Esophagus (tissue), 2 donors: ENCODE measurements around the gene HAUS5. TPM values are rescaled to one million over a fixed set of nuclear protein-coding genes. Genes with fewer than 3 reads are reported as not detected.
A peak's percentile ranks its signal among the peaks of the same experiment; 100 is the strongest.

Experiments
- H3K27ac ChIP-seq, 2 donors: one replicate each; pipeline ENCODE4 v1.5.1; 2013; ENCODE audit warnings: low read depth in 2 of 2, mild to moderate bottlenecking in 2 of 2, inconsistent platforms in 1 of 2, low read length in 1 of 2, moderate library complexity in 1 of 2
- H3K27me3 ChIP-seq, 2 donors: one replicate each; pipeline ENCODE4 v1.6.1; 2013; ENCODE audit warnings: low read length in 2 of 2, control low read depth in 1 of 2, mild to moderate bottlenecking in 1 of 2; ENCODE audit not compliant: insufficient read depth in 2 of 2, control insufficient read depth in 1 of 2
- H3K36me3 ChIP-seq, 2 donors: one replicate each; pipeline ENCODE4 v1.6.1; 2013; ENCODE audit warnings: low read length in 1 of 2; ENCODE audit not compliant: control insufficient read depth in 2 of 2, insufficient read depth in 2 of 2
- H3K4me1 ChIP-seq, 2 donors: one replicate each; pipeline ENCODE4 v1.6.1; 2013; ENCODE audit warnings: low read length in 1 of 2; ENCODE audit not compliant: control insufficient read depth in 2 of 2, insufficient read depth in 2 of 2
- H3K4me3 ChIP-seq, 2 donors: one replicate each; pipeline ENCODE4 v1.5.1; 2013; ENCODE audit warnings: low read length in 2 of 2, mild to moderate bottlenecking in 2 of 2, low read depth in 1 of 2, moderate library complexity in 1 of 2
- H3K9me3 ChIP-seq, 2 donors: one replicate each; pipeline ENCODE4 v1.6.1; 2013; ENCODE audit warnings: mild to moderate bottlenecking in 2 of 2, low read depth in 1 of 2, low read length in 1 of 2, moderate library complexity in 1 of 2; ENCODE audit not compliant: control insufficient read depth in 2 of 2, insufficient read depth in 1 of 2
- WGBS, 2 donors: extraction: QIAGEN DNeasy Blood & Tissue Kit; methylation state at CpG; one replicate each; pipeline ENCODE4 v1.1.7; 2013; 5-methylcytosine and 5-hydroxymethylcytosine counted together
- polyA plus RNA-seq, 2 donors: library from polyadenylated mRNA; stranded (reverse); fragments of 200-250 nt; gene quantifications; one replicate each; pipeline ENCODE4 v1.2.3, GENCODE V29; 2013
- donor health status: healthy with polysubstance abuse.
- donor health status: Bipolar disorder and iron deficiency.

Gene HAUS5
- polyA plus RNA-seq, 2 donors: 10.1 to 24.1 TPM

GRCh38 chr19:35620001-35620400, 7.5 kb downstream of the HAUS5 start:
- H3K4me3 ChIP-seq: no peak overlapping the region
- no peaks in the 10 kb centered on the region for H3K27me3 ChIP-seq
- H3K9me3 ChIP-seq: no peaks in the 10 kb centered on the region
- no peaks in the 10 kb centered on the region for H3K4me1 ChIP-seq
- peaks cover 0 to 14% of the 10 kb centered on the region in 2 donors for H3K36me3 ChIP-seq
- H3K27ac ChIP-seq: no peak overlapping the region
- 91 to 94% methylated on average over 17 of the region's 17 CpGs for WGBS, 2 donors

DNA sequence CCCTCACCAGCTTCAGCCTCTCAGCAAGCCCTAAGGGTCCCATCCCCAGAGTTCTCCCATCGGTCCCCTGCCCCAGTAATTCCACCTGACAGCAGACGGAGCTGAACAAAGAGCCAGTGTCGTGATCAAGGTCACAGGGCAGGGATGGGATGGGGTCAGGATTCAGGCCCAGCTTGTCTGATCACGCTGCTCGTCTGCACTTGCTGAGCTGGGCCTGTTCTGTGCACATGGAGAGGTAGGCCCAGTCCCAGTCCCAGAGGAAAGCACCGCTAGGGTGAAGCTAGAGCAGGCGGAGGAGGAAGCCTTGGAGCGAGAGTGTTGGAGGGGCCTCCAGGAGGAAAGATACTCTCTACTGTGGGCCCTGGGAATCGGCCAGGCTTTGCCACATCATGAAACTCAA, 9.2 kb downstream of the HAUS5 start:
- no peaks in the 10 kb centered on the region for H3K27me3 ChIP-seq
- no peaks in the 10 kb centered on the region for H3K4me1 ChIP-seq
- H3K27ac ChIP-seq: no peak overlapping the region
- H3K4me3 ChIP-seq: no peak overlapping the region
- H3K36me3 ChIP-seq: peaks cover 0 to 12% of the 10 kb centered on the region in 2 donors
- no peaks in the 10 kb centered on the region for H3K9me3 ChIP-seq
- 94 to 95% methylated on average over 9 of the region's 9 CpGs for WGBS, 2 donors

DNA sequence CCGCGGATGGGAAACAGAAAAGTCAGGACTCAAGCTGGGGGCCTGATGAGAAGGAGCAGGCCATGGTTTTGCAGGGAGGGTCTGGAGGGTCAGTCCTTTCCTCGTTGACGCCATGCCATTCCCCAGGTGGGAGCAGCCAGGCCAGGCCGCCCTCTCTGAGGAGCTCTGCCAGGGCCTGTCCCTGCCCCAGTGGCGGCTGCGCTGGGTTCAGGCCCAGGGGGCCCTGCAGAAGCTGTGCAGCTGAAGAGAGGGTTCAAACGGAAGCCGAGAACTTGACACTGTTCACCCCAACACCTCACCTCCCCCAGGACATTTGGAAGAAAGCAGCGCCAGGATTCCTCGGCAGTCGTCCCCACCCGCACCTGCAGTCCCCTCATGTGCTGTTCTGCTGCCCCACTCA, 10.2 kb downstream of the HAUS5 start:
- no peaks in the 10 kb centered on the region for H3K27me3 ChIP-seq
- no peak overlapping the region for H3K27ac ChIP-seq
- H3K4me1 ChIP-seq: no peaks in the 10 kb centered on the region
- peaks cover 0 to 12% of the 10 kb centered on the region in 2 donors for H3K36me3 ChIP-seq
- no peak overlapping the region for H3K4me3 ChIP-seq
- 85 to 89% methylated on average over 12 to 13 of the region's 13 CpGs for WGBS, 2 donors
- no peaks in the 10 kb centered on the region for H3K9me3 ChIP-seq

GRCh38 chr19:35623327-35624010, 10.9 kb downstream of the HAUS5 start:
- no peaks in the 10 kb centered on the region for H3K27me3 ChIP-seq
- no peak overlapping the region for H3K27ac ChIP-seq
- WGBS, 2 donors: 86 to 92% methylated on average over 6 of the region's 6 CpGs
- H3K36me3 ChIP-seq: peaks cover 0 to 12% of the 10 kb centered on the region in 2 donors
- H3K4me1 ChIP-seq: no peaks in the 10 kb centered on the region
- H3K9me3 ChIP-seq: no peaks in the 10 kb centered on the region
- H3K4me3 ChIP-seq: no peak overlapping the region

DNA sequence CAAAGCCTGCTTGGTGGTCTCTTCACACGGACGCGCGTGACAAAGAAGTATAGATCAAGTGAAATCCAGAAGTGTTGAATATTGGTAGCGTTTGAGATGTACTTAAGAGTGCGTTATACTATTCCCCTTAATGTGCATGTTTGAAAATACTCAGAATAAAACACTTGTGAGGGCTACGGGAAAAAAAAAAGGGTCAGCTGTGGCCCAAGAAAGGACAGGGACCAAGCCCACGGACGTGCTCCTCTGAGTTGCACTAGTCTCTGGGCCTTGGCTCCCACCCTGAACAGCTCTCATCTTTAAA, 15.7 kb downstream of the HAUS5 start:
- H3K36me3 ChIP-seq: peaks cover 12 to 22% of the 10 kb centered on the region in 2 donors

GRCh38 chr19:35628565-35629331, 16.2 kb downstream of the HAUS5 start, which contains the start of gene RBM42:
RBM42 (plus strand) TSS chr19:35629036; CDS start chr19:35629154, 118 bp downstream.
- WGBS, 2 donors: 0% methylated on average over 56 of the region's 56 CpGs
- H3K4me3 ChIP-seq: peak within 1 kb of the TSS; percentile 84 to 97
- H3K9me3 ChIP-seq: no peaks in the 10 kb centered on the region
- H3K36me3 ChIP-seq: peaks cover 12 to 27% of the 10 kb centered on the region in 2 donors
- no peaks in the 10 kb centered on the region for H3K27me3 ChIP-seq
- peak within 1 kb of the TSS; percentile 97 to 98 for H3K27ac ChIP-seq
- peaks cover 2 to 4% of the 10 kb centered on the region in 2 donors for H3K4me1 ChIP-seq

More for the DNA sequence above, 15.7 kb downstream of the HAUS5 start:
- Histone ChIP-seq H3K27ac (peak overlapping the region; percentile 97 to 98), H3K4me3 (peak overlapping the region; percentile 84 to 97), H3K9me3 (no peaks in the 10 kb centered on the region), H3K27me3 (no peaks in the 10 kb centered on the region), H3K4me1 (peaks cover 2 to 4% of the 10 kb centered on the region in 2 donors)
- 10% methylated on average over 9 of the region's 9 CpGs for WGBS, 2 donors

DNA sequence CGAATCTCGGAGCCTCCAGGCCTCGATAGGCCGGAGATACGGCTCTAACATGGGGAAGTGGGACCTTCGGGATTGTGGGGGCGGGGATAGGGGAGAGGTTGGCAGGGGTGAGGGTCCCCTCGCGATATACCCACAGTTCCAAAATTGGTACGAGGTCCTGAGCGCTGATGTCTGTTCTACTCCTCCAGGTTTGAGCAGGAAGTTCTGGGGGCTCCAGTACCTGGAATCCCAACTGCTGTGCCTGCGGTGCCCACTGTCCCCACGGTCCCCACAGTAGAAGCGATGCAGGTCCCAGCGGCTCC, 16.7 kb downstream of the HAUS5 start:
- Histone ChIP-seq H3K27me3 (no peaks in the 10 kb centered on the region), H3K27ac (peak overlapping the region; percentile 63 to 89), H3K4me3 (peak overlapping the region; percentile 84 to 97), H3K36me3 (peaks cover 15 to 33% of the 10 kb centered on the region in 2 donors), H3K4me1 (peaks cover 2 to 4% of the 10 kb centered on the region in 2 donors), H3K9me3 (no peaks in the 10 kb centered on the region)
- WGBS, 2 donors: 6% methylated on average over 15 of the region's 15 CpGs

DNA sequence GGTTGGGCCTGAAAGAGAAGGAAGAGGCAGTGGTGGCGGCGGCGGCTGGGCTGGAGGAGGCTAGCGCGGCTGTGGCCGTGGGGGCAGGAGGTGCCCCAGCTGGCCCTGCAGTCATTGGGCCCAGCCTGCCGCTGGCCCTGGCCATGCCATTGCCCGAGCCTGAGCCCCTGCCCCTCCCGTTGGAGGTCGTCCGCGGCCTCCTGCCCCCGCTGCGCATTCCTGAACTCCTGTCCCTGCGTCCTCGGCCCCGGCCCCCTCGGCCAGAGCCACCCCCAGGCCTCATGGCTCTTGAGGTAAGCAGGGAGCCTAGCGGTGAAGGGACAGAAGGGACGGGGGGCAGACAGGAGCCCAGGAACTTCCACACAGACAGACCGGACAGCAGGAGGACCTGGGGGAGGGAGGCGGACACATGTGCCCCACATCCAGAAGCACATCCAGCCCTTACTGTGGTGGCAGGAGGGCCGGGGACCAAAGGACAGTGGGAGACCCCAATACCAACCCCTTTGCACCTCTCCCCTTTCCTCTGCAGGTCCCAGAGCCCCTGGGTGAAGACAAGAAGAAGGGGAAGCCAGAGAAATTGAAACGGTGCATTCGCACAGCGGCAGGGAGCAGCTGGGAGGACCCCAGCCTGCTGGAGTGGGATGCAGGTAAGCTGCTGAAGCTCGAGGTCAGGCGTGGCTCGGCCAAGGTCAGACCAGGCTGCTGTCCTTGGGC, 21.3 kb downstream of the HAUS5 start:
- H3K4me1 ChIP-seq: peaks cover 2 to 4% of the 10 kb centered on the region in 2 donors
- H3K9me3 ChIP-seq: no peaks in the 10 kb centered on the region
- no peak overlapping the region for H3K4me3 ChIP-seq
- H3K27ac ChIP-seq: no peak overlapping the region
- WGBS, 2 donors: 91% methylated on average over 29 of the region's 29 CpGs
- H3K36me3 ChIP-seq: peaks cover 26 to 54% of the 10 kb centered on the region in 2 donors
- no peaks in the 10 kb centered on the region for H3K27me3 ChIP-seq

DNA sequence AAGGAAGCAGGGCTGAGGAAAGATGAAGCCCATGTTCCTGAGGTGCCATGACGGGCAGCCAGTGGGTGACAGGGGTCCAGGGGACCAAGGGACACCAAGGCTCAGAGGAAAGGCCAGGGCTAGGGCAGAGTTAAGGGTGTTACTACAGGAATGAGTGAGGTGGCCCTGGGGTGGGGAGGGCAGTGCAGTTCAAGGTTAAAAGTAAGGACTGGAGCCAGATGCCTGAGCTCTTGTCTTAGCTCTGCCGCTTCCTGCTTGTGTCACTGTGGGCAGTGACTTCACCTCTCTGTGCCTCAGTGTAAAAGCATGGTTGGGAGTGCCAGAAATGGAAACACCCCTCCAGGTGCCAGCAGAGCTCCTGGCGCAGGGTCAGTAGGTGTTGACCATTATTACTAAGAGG, 24.1 kb downstream of the HAUS5 start:
- peaks cover 26 to 42% of the 10 kb centered on the region in 2 donors for H3K36me3 ChIP-seq
- WGBS, 2 donors: 88 to 95% methylated on average over 3 of the region's 3 CpGs

More for the DNA sequence above, 24.1 kb downstream of the HAUS5 start:
- H3K9me3 ChIP-seq: no peaks in the 10 kb centered on the region
- peaks cover 0 to 3% of the 10 kb centered on the region in 2 donors for H3K4me1 ChIP-seq
- H3K27ac ChIP-seq: no peak overlapping the region
- no peak overlapping the region for H3K4me3 ChIP-seq
- no peaks in the 10 kb centered on the region for H3K27me3 ChIP-seq
